ENCODE results near the gene HSD3B7.

The HSD3B7 gene

GRCh38 chr16:30987581-30988190 lies 2.7 kb downstream of the HSD3B7 start:
- Histone ChIP-seq H3K27me3 (ENCODE audit: insufficient read depth, low read length, poor library complexity) (no peaks in the 10 kb centered on the region), H4K8ac (ENCODE audit: low read depth, low read length) (no peak overlapping the region), H3K27ac (ENCODE audit: low read depth, low read length) (no peak overlapping the region), H3K4me1 (ENCODE audit: control insufficient read depth, low read depth, low read length) (peaks cover 2% of the 10 kb centered on the region), H3K79me1 (ENCODE audit: low read length) (no peaks in the 10 kb centered on the region), H3K9ac (ENCODE audit: low read length) (no peak overlapping the region), H2BK120ac (ENCODE audit: low read depth, low read length) (no peak overlapping the region), H3K79me2 (ENCODE audit: control insufficient read depth, insufficient read depth, low read length) (no peaks in the 10 kb centered on the region), H3K56ac (ENCODE audit: low read length) (no peak overlapping the region), H2BK5ac (ENCODE audit: low read length) (no peak overlapping the region), H3K23ac (ENCODE audit: low read length) (no peak overlapping the region), H3K4me2 (ENCODE audit: low read length) (no peak overlapping the region), H2BK15ac (replicated peaks; ENCODE audit: low read depth) (no peak overlapping the region), H4K5ac (ENCODE audit: low read length) (no peak overlapping the region), H3K4ac (ENCODE audit: low read depth, low read length) (no peak overlapping the region), H3K36me3 (ENCODE audit: control insufficient read depth, insufficient read depth, low read length) (peaks cover 1% of the 10 kb centered on the region), H2AK5ac (ENCODE audit: low read length) (no peak overlapping the region), H3K4me3 (ENCODE audit: low read length) (no peak overlapping the region), H3K18ac (ENCODE audit: low read length) (no peak overlapping the region)
- no peak for DNase-seq
- no CpG with 5 or more reads among the region's 30 CpGs for WGBS (ENCODE audit: extremely low coverage, insufficient coverage, low lambda C conversion rate)

- H3K79me2 ChIP-seq (ENCODE audit: control insufficient read depth, insufficient read depth, low read length) = no peaks in the 10 kb centered on the region
- no peak overlapping the region for H3K4me2 ChIP-seq (ENCODE audit: low read length)
- no CpG with 5 or more reads among the region's 23 CpGs for WGBS (ENCODE audit: extremely low coverage, insufficient coverage, low lambda C conversion rate)
- no peak overlapping the region for H4K8ac ChIP-seq (ENCODE audit: low read depth, low read length)
- no peak overlapping the region for H3K56ac ChIP-seq (ENCODE audit: low read length)
- no peak overlapping the region for H4K5ac ChIP-seq (ENCODE audit: low read length)
- H3K18ac ChIP-seq (ENCODE audit: low read length) = no peak overlapping the region
- H2BK5ac ChIP-seq (ENCODE audit: low read length) = no peak overlapping the region
- no peak overlapping the region for H2BK15ac ChIP-seq (replicated peaks; ENCODE audit: low read depth)
- no peak for DNase-seq
- no peak overlapping the region for H3K27ac ChIP-seq (ENCODE audit: low read depth, low read length)
- no peak overlapping the region for H3K4ac ChIP-seq (ENCODE audit: low read depth, low read length)
- no peaks in the 10 kb centered on the region for H3K27me3 ChIP-seq (ENCODE audit: insufficient read depth, low read length, poor library complexity)
- H2BK120ac ChIP-seq (ENCODE audit: low read depth, low read length) = no peak overlapping the region
- no peaks in the 10 kb centered on the region for H3K79me1 ChIP-seq (ENCODE audit: low read length)
- no peaks in the 10 kb centered on the region for H3K36me3 ChIP-seq (ENCODE audit: control insufficient read depth, insufficient read depth, low read length)
- no peak overlapping the region for H2AK5ac ChIP-seq (ENCODE audit: low read length)
- H3K4me1 ChIP-seq (ENCODE audit: control insufficient read depth, low read depth, low read length) = peaks cover 2% of the 10 kb centered on the region
- H3K9ac ChIP-seq (ENCODE audit: low read length) = no peak overlapping the region
- H3K23ac ChIP-seq (ENCODE audit: low read length) = no peak overlapping the region
- H3K4me3 ChIP-seq (ENCODE audit: low read length) = no peak overlapping the region
Observed at GRCh38 chr16:30989469-30990047, 4.6 kb downstream of the HSD3B7 start.

- Histone ChIP-seq H4K8ac (ENCODE audit: low read depth, low read length) (no peak overlapping the region), H3K27me3 (ENCODE audit: insufficient read depth, low read length, poor library complexity) (no peaks in the 10 kb centered on the region), H3K4ac (ENCODE audit: low read depth, low read length) (no peak overlapping the region), H3K56ac (ENCODE audit: low read length) (no peak overlapping the region), H3K4me2 (ENCODE audit: low read length) (no peak overlapping the region), H3K9ac (ENCODE audit: low read length) (no peak overlapping the region), H3K79me2 (ENCODE audit: control insufficient read depth, insufficient read depth, low read length) (no peaks in the 10 kb centered on the region), H2BK15ac (replicated peaks; ENCODE audit: low read depth) (no peak overlapping the region), H3K27ac (ENCODE audit: low read depth, low read length) (no peak overlapping the region), H2BK120ac (ENCODE audit: low read depth, low read length) (no peak overlapping the region), H3K4me3 (ENCODE audit: low read length) (no peak overlapping the region), H3K4me1 (ENCODE audit: control insufficient read depth, low read depth, low read length) (peaks cover 1% of the 10 kb centered on the region), H3K36me3 (ENCODE audit: control insufficient read depth, insufficient read depth, low read length) (no peaks in the 10 kb centered on the region), H3K23ac (ENCODE audit: low read length) (no peak overlapping the region), H4K5ac (ENCODE audit: low read length) (no peak overlapping the region), H3K79me1 (ENCODE audit: low read length) (no peaks in the 10 kb centered on the region), H2BK5ac (ENCODE audit: low read length) (no peak overlapping the region), H2AK5ac (ENCODE audit: low read length) (no peak overlapping the region), H3K18ac (ENCODE audit: low read length) (no peak overlapping the region)
- no CpG with 5 or more reads among the region's 12 CpGs for WGBS (ENCODE audit: extremely low coverage, insufficient coverage, low lambda C conversion rate)
- no peak for DNase-seq
Observed at GRCh38 chr16:30990105-30990504, 5.1 kb downstream of the HSD3B7 start.

GRCh38 chr16:30991052-30991451 lies 6.0 kb downstream of the HSD3B7 start:
- Histone ChIP-seq H3K79me2 (ENCODE audit: control insufficient read depth, insufficient read depth, low read length) (no peaks in the 10 kb centered on the region), H3K9ac (ENCODE audit: low read length) (no peak overlapping the region), H3K56ac (ENCODE audit: low read length) (no peak overlapping the region), H3K4me1 (ENCODE audit: control insufficient read depth, low read depth, low read length) (no peaks in the 10 kb centered on the region), H3K27ac (ENCODE audit: low read depth, low read length) (no peak overlapping the region), H2BK15ac (replicated peaks; ENCODE audit: low read depth) (no peak overlapping the region), H2AK5ac (ENCODE audit: low read length) (no peak overlapping the region), H3K23ac (ENCODE audit: low read length) (no peak overlapping the region), H2BK120ac (ENCODE audit: low read depth, low read length) (no peak overlapping the region), H3K18ac (ENCODE audit: low read length) (no peak overlapping the region), H3K27me3 (ENCODE audit: insufficient read depth, low read length, poor library complexity) (no peaks in the 10 kb centered on the region), H3K4me2 (ENCODE audit: low read length) (no peak overlapping the region), H4K8ac (ENCODE audit: low read depth, low read length) (no peak overlapping the region), H3K4ac (ENCODE audit: low read depth, low read length) (no peak overlapping the region), H4K5ac (ENCODE audit: low read length) (no peak overlapping the region), H2BK5ac (ENCODE audit: low read length) (no peak overlapping the region), H3K4me3 (ENCODE audit: low read length) (no peak overlapping the region), H3K36me3 (ENCODE audit: control insufficient read depth, insufficient read depth, low read length) (no peaks in the 10 kb centered on the region), H3K79me1 (ENCODE audit: low read length) (no peaks in the 10 kb centered on the region)
- no peak for DNase-seq
- WGBS (ENCODE audit: extremely low coverage, insufficient coverage, low lambda C conversion rate) = no CpG with 5 or more reads among the region's 8 CpGs

GRCh38 chr16:30992276-30992780 lies 7.3 kb downstream of the HSD3B7 start:
- H3K9ac ChIP-seq (ENCODE audit: low read length) = no peak overlapping the region
- H4K5ac ChIP-seq (ENCODE audit: low read length) = no peak overlapping the region
- no peak overlapping the region for H3K23ac ChIP-seq (ENCODE audit: low read length)
- no peaks in the 10 kb centered on the region for H3K36me3 ChIP-seq (ENCODE audit: control insufficient read depth, insufficient read depth, low read length)
- H3K27ac ChIP-seq (ENCODE audit: low read depth, low read length) = no peak overlapping the region
- H3K56ac ChIP-seq (ENCODE audit: low read length) = no peak overlapping the region
- H3K4ac ChIP-seq (ENCODE audit: low read depth, low read length) = no peak overlapping the region
- no peak overlapping the region for H3K4me3 ChIP-seq (ENCODE audit: low read length)
- H3K4me2 ChIP-seq (ENCODE audit: low read length) = no peak overlapping the region
- no peak overlapping the region for H2BK5ac ChIP-seq (ENCODE audit: low read length)
- no peak overlapping the region for H2BK15ac ChIP-seq (replicated peaks; ENCODE audit: low read depth)
- no peaks in the 10 kb centered on the region for H3K4me1 ChIP-seq (ENCODE audit: control insufficient read depth, low read depth, low read length)
- H3K27me3 ChIP-seq (ENCODE audit: insufficient read depth, low read length, poor library complexity) = no peaks in the 10 kb centered on the region
- no peak overlapping the region for H2BK120ac ChIP-seq (ENCODE audit: low read depth, low read length)
- no peaks in the 10 kb centered on the region for H3K79me1 ChIP-seq (ENCODE audit: low read length)
- WGBS (ENCODE audit: extremely low coverage, insufficient coverage, low lambda C conversion rate) = no CpG with 5 or more reads among the region's 21 CpGs
- no peak overlapping the region for H2AK5ac ChIP-seq (ENCODE audit: low read length)
- no peak overlapping the region for H4K8ac ChIP-seq (ENCODE audit: low read depth, low read length)
- H3K79me2 ChIP-seq (ENCODE audit: control insufficient read depth, insufficient read depth, low read length) = no peaks in the 10 kb centered on the region
- H3K18ac ChIP-seq (ENCODE audit: low read length) = no peak overlapping the region
- DNase-seq = no peak

Measured in mesendoderm (in vitro differentiated cells).